Smooth muscle cell (in vitro differentiated cells): ENCODE data around the gene ZBTB7C. TPM values are rescaled to one million over a fixed set of nuclear protein-coding genes. Genes with fewer than 3 reads are reported as not detected.

ENCODE experiments used
- DNase-seq: peaks from one replicate; lab custom pipeline; 2025; ENCODE audit not compliant: unreplicated experiment; lab: John Stamatoyannopoulos, UW
- H2AFZ ChIP-seq: fragments of 200-600 bp; sonication (generic); 2 replicates; pipeline ENCODE4 v1.6.0; 2016; ENCODE audit warnings: antibody characterized with exemption, low read depth, mild to moderate bottlenecking
- H3F3A ChIP-seq: fragments of 200-600 bp; sonication (generic); 2 replicates; pipeline ENCODE4 v1.6.0; 2017; ENCODE audit warnings: antibody characterized with exemption, low read depth
- H3K27ac ChIP-seq: fragments of 200-600 bp; sonication (generic); 2 replicates; pipeline ENCODE4 v1.5.1; 2016; ENCODE audit warnings: low read depth, mild to moderate bottlenecking
- H3K27me3 ChIP-seq: fragments of 200-600 bp; sonication (generic); 2 replicates; pipeline ENCODE4 v1.6.1; 2016; ENCODE audit warnings: low read depth, mild to moderate bottlenecking
- H3K36me3 ChIP-seq: fragments of 200-600 bp; sonication (generic); 2 replicates; pipeline ENCODE4 v1.5.1; 2016; ENCODE audit warnings: low read depth
- H3K4me1 ChIP-seq: fragments of 200-600 bp; sonication (generic); 2 replicates; pipeline ENCODE4 v1.5.1; 2016; ENCODE audit warnings: low read depth
- H3K4me2 ChIP-seq: fragments of 200-600 bp; sonication (generic); 2 replicates; pipeline ENCODE4 v1.6.0; 2016; ENCODE audit warnings: mild to moderate bottlenecking
- H3K4me3 ChIP-seq: fragments of 200-600 bp; sonication (generic); 2 replicates; pipeline ENCODE4 v1.5.1; 2016; ENCODE audit warnings: mild to moderate bottlenecking
- H3K79me2 ChIP-seq: fragments of 200-600 bp; sonication (generic); 2 replicates; pipeline ENCODE4 v1.6.0; 2016; ENCODE audit warnings: low read depth, mild to moderate bottlenecking
- H3K9ac ChIP-seq: fragments of 200-600 bp; sonication (generic); 2 replicates; pipeline ENCODE4 v1.6.0; 2016; ENCODE audit warnings: low read depth
- H3K9me3 ChIP-seq: fragments of 200-600 bp; sonication (generic); replicated peaks from 2 replicates; pipeline ENCODE4 v1.5.1; 2016; ENCODE audit warnings: low read depth
- H4K20me1 ChIP-seq: fragments of 200-600 bp; sonication (generic); 2 replicates; pipeline ENCODE4 v1.6.0; 2016; ENCODE audit warnings: low read depth
- WGBS: methylation state at CpG from one replicate; pipeline ENCODE4 v1.1.7; 2016; ENCODE audit warnings: low lambda C conversion rate; 5-methylcytosine and 5-hydroxymethylcytosine counted together
- polyA plus RNA-seq: library from polyadenylated mRNA; unstranded; fragments of >200 nt; fragmentation: Nextera tagmentation; extraction: Ambion mirVana; gene quantifications from 2 replicates; pipeline ENCODE4 v1.2.1, GENCODE V29; 2016
- total RNA-seq: library from RNA; depleted of rRNA; stranded (reverse); fragments of >200 nt; gene quantifications from 2 replicates; pipeline ENCODE4 v1.2.3, GENCODE V29; 2014
- TF ChIP-seq, protein P1 (sequence below): fragments of 200-600 bp; sonication (generic); IDR thresholded peaks from 2 replicates; pipeline ENCODE4 v1.5.1; 2017; ENCODE audit warnings: borderline replicate concordance, mild to moderate bottlenecking, antibody characterized with exemption; ENCODE audit not compliant: insufficient read depth, poor library complexity, severe bottlenecking

The ZBTB7C gene
- total and polyA plus RNA-seq, 2 experiments from 2014 or later = 0.48 to 0.63 TPM

GRCh38 chr18:48045744-48046143 lies 363.4 kb downstream of the ZBTB7C start:
- H3K9me3 ChIP-seq = no peaks in the 10 kb centered on the region
- no peak overlapping the region for H3K9ac ChIP-seq
- H3K27ac ChIP-seq = no peak overlapping the region
- no peaks in the 10 kb centered on the region for H3K36me3 ChIP-seq
- TF ChIP-seq, protein P1, sequence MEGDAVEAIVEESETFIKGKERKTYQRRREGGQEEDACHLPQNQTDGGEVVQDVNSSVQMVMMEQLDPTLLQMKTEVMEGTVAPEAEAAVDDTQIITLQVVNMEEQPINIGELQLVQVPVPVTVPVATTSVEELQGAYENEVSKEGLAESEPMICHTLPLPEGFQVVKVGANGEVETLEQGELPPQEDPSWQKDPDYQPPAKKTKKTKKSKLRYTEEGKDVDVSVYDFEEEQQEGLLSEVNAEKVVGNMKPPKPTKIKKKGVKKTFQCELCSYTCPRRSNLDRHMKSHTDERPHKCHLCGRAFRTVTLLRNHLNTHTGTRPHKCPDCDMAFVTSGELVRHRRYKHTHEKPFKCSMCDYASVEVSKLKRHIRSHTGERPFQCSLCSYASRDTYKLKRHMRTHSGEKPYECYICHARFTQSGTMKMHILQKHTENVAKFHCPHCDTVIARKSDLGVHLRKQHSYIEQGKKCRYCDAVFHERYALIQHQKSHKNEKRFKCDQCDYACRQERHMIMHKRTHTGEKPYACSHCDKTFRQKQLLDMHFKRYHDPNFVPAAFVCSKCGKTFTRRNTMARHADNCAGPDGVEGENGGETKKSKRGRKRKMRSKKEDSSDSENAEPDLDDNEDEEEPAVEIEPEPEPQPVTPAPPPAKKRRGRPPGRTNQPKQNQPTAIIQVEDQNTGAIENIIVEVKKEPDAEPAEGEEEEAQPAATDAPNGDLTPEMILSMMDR = no peak
- no peaks in the 10 kb centered on the region for H3F3A ChIP-seq
- H4K20me1 ChIP-seq = no peaks in the 10 kb centered on the region
- H2AFZ ChIP-seq = no peak overlapping the region
- H3K4me1 ChIP-seq = no peaks in the 10 kb centered on the region
- H3K4me2 ChIP-seq = no peak overlapping the region
- H3K27me3 ChIP-seq = peaks cover 5% of the 10 kb centered on the region
- no peak overlapping the region for H3K4me3 ChIP-seq
- 82% methylated on average over 2 of the region's 2 CpGs for WGBS
- H3K79me2 ChIP-seq = no peaks in the 10 kb centered on the region
- DNase-seq = no peak

GRCh38 chr18:48044944-48045343 lies 364.2 kb downstream of the ZBTB7C start:
- WGBS = 81% methylated on average over 3 of the region's 3 CpGs
- no peak overlapping the region for H3K9ac ChIP-seq
- H3K9me3 ChIP-seq = no peaks in the 10 kb centered on the region
- no peak overlapping the region for H3K4me3 ChIP-seq
- H3K27me3 ChIP-seq = peaks cover 5% of the 10 kb centered on the region
- no peak for DNase-seq
- no peak overlapping the region for H3K27ac ChIP-seq
- H3K36me3 ChIP-seq = no peaks in the 10 kb centered on the region
- H3K79me2 ChIP-seq = no peaks in the 10 kb centered on the region
- no peaks in the 10 kb centered on the region for H4K20me1 ChIP-seq
- TF ChIP-seq, protein P1 = no peak
- H3F3A ChIP-seq = no peaks in the 10 kb centered on the region
- no peak overlapping the region for H3K4me2 ChIP-seq
- no peaks in the 10 kb centered on the region for H3K4me1 ChIP-seq
- H2AFZ ChIP-seq = no peak overlapping the region

DNA sequence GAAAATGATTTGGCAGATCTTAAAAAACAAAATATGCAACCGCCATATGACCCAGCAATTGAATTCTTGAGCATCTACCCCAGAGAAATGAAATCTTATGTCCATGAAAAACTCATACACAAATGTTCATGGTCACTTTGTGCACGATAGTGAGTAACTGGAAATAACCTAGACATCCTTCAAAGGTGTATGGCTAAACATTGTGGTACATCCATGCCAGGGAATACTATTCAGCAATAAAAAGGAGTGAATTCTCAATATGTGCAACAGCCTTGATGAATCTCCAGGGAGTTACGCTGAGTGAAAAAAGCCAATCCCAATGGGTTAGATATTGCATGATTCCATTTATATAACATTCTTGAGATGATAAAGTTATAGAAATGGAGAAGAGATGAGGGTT lies 366.0 kb downstream of the ZBTB7C start:
- no peaks in the 10 kb centered on the region for H3K4me1 ChIP-seq
- H3F3A ChIP-seq = no peaks in the 10 kb centered on the region
- no peaks in the 10 kb centered on the region for H3K79me2 ChIP-seq
- H4K20me1 ChIP-seq = no peaks in the 10 kb centered on the region
- no peak overlapping the region for H3K4me2 ChIP-seq
- H3K36me3 ChIP-seq = no peaks in the 10 kb centered on the region
- no peak overlapping the region for H3K9ac ChIP-seq
- H3K4me3 ChIP-seq = no peak overlapping the region
- H3K27ac ChIP-seq = no peak overlapping the region
- DNase-seq = no peak
- no peak overlapping the region for H2AFZ ChIP-seq
- TF ChIP-seq, protein P1 = no peak
- H3K9me3 ChIP-seq = no peaks in the 10 kb centered on the region
- WGBS = 78% methylated on average over 3 of the region's 3 CpGs
- H3K27me3 ChIP-seq = peaks cover 5% of the 10 kb centered on the region

DNA sequence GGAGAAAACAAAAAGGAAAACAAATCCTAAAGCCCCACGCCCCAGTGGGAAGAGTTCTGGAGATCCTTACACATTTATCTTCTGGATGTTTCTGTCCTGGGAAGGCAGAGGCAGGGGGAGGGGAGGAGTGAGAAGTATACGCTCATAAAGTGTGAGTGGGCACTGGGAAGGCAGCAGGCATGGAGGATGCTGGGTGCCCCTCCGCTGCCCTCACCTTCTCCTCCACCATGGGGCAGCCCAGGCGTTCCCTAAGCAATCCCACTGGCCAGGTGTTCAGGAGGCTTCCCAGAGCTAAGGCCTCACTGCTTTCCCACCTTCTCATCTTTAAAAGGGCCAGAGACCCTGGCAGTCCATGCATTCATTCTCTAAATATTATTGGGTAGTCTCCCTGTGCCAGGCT lies 366.8 kb downstream of the ZBTB7C start:
- no peaks in the 10 kb centered on the region for H4K20me1 ChIP-seq
- no peaks in the 10 kb centered on the region for H3F3A ChIP-seq
- H3K9ac ChIP-seq = no peak overlapping the region
- no peak overlapping the region for H3K4me2 ChIP-seq
- H3K4me1 ChIP-seq = no peaks in the 10 kb centered on the region
- TF ChIP-seq, protein P1 = no peak
- no peaks in the 10 kb centered on the region for H3K79me2 ChIP-seq
- no peak overlapping the region for H3K27ac ChIP-seq
- 73% methylated on average over 4 of the region's 4 CpGs for WGBS
- no peaks in the 10 kb centered on the region for H3K36me3 ChIP-seq
- no peak for DNase-seq
- no peak overlapping the region for H2AFZ ChIP-seq
- H3K4me3 ChIP-seq = no peak overlapping the region
- no peaks in the 10 kb centered on the region for H3K9me3 ChIP-seq
- H3K27me3 ChIP-seq = no peaks in the 10 kb centered on the region
